Measurements from ENCODE around the gene KDM8. TPM values are rescaled to one million over a fixed set of nuclear protein-coding genes. Genes with fewer than 3 reads are reported as not detected.

KDM8 gene
- total RNA-seq, 1 experiment from 2014 or later = 15.5 TPM

GRCh38 chr16:27202923-27203506 lies 311 bp upstream of the KDM8 start:
- Histone ChIP-seq H3K56ac (ENCODE audit: insufficient read length, low read depth, low read length) (no peak overlapping the region), H3K79me1 (ENCODE audit: insufficient read depth, low read depth, low read length, poor library complexity, severe bottlenecking) (no peaks in the 10 kb centered on the region), H3K23ac (ENCODE audit: insufficient read length, low read depth, low read length) (no peak overlapping the region), H3K9ac (ENCODE audit: extremely low read depth, insufficient read length, low read length) (peak overlapping the region; percentile 9), H4K5ac (ENCODE audit: insufficient read length, low read depth, low read length) (no peak overlapping the region), H4K8ac (replicated peaks; ENCODE audit: insufficient read length, low read depth, low read length) (no peak overlapping the region), H3K4me2 (ENCODE audit: insufficient read depth, insufficient read length, low read length) (peak overlapping the region; percentile 67), H3K4me1 (ENCODE audit: insufficient read depth, low read length) (no peaks in the 10 kb centered on the region; the same call in 1 of the 2 replicates), H2BK12ac (ENCODE audit: insufficient read length, low read depth, low read length) (no peak overlapping the region), H4K20me1 (ENCODE audit: control insufficient read depth, insufficient read depth, insufficient read length) (no peaks in the 10 kb centered on the region), H3K27ac (ENCODE audit: insufficient read length, low read depth, low read length) (peak overlapping the region; percentile 59), H2AFZ (ENCODE audit: low read length) (no peak overlapping the region), H3K4ac (ENCODE audit: low read depth, low read length) (no peak overlapping the region), H2AK5ac (ENCODE audit: insufficient read length, low read length) (no peak overlapping the region), H2BK15ac (ENCODE audit: low read depth, low read length) (no peak overlapping the region), H3K79me2 (ENCODE audit: insufficient read depth, low read length) (no peaks in the 10 kb centered on the region), H3K23me2 (ENCODE audit: insufficient read length, low read depth, low read length, poor library complexity, severe bottlenecking) (peaks cover 3% of the 10 kb centered on the region), H3K27me3 (ENCODE audit: insufficient read depth, low read length) (no peaks in the 10 kb centered on the region), H3T11ph (ENCODE audit: low read length) (no peak overlapping the region), H3K14ac (ENCODE audit: insufficient read depth, low read length) (no peak overlapping the region), H3K18ac (ENCODE audit: insufficient read length, low read depth, low read length) (no peak overlapping the region), H3K9me3 (ENCODE audit: control insufficient read depth, low read depth, low read length) (no peaks in the 10 kb centered on the region), H2BK120ac (ENCODE audit: low read depth, low read length, poor library complexity, severe bottlenecking) (no peak overlapping the region), H2BK20ac (ENCODE audit: low read depth, low read length, poor library complexity, severe bottlenecking) (no peak overlapping the region), H2BK5ac (ENCODE audit: insufficient read length, low read length) (no peak overlapping the region), H4K91ac (ENCODE audit: insufficient read length, low read depth, low read length) (no peak overlapping the region)
- H3K27me3 Mint-ChIP-seq (ENCODE audit: low read depth) = no peaks in the 10 kb centered on the region; the same call in 1 of the 2 replicates
- H3K4me1 Mint-ChIP-seq = peaks cover 21 to 26% of the 10 kb centered on the region in 2 experiments
- peak overlapping the region; percentile 96 to 97 for H3K4me3 Mint-ChIP-seq
- no peak for DNase-seq
- H3K9me3 Mint-ChIP-seq = peaks cover 3 to 4% of the 10 kb centered on the region in 2 experiments; a peak in 2 of 5 replicates
- no CpG with 5 or more reads among the region's 19 CpGs for WGBS (ENCODE audit: extremely low coverage, insufficient read length, low lambda C conversion rate)
- no peaks in the 10 kb centered on the region for H3K36me3 Mint-ChIP-seq (ENCODE audit: insufficient read depth in 1 of 3, low read depth in 3 of 3)
- TF ChIP-seq, protein P1, sequence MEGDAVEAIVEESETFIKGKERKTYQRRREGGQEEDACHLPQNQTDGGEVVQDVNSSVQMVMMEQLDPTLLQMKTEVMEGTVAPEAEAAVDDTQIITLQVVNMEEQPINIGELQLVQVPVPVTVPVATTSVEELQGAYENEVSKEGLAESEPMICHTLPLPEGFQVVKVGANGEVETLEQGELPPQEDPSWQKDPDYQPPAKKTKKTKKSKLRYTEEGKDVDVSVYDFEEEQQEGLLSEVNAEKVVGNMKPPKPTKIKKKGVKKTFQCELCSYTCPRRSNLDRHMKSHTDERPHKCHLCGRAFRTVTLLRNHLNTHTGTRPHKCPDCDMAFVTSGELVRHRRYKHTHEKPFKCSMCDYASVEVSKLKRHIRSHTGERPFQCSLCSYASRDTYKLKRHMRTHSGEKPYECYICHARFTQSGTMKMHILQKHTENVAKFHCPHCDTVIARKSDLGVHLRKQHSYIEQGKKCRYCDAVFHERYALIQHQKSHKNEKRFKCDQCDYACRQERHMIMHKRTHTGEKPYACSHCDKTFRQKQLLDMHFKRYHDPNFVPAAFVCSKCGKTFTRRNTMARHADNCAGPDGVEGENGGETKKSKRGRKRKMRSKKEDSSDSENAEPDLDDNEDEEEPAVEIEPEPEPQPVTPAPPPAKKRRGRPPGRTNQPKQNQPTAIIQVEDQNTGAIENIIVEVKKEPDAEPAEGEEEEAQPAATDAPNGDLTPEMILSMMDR (conservative IDR thresholded peaks at IDR 0.05) = no peak
- peak overlapping the region; percentile 100; a peak in 6 of 7 replicates for H3K27ac Mint-ChIP-seq
